Effector CD4-positive, alpha-beta T cell (primary cell): ENCODE measurements around the gene AQP6.
A peak's percentile ranks its signal among the peaks of the same experiment; 100 is the strongest.

Experiments
- DNase-seq: peaks from one replicate; pipeline ENCODE4 v3.0.0-alpha.2; 2020

Gene AQP6

DNA sequence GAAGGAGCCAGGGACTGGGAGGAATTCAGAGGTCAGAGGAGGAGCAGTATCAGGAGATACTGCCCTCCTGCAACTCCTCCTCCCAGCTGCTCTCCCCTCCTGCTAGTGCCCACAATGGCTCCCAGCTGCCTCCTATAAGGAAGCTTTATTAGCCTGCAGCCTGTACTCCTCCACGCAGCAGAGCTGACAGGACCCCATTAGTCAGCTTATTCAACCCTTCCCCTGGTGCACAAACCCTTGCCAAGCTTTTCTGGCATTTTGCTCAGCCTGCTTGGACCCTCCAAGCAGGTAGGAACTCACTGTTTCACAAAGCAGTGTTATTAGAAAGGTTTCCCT is 29.2 kb upstream of the AQP6 start:
- no peak for DNase-seq

GRCh38 chr12:49944046-49944445 is 28.7 kb upstream of the AQP6 start:
- no peak for DNase-seq

DNA sequence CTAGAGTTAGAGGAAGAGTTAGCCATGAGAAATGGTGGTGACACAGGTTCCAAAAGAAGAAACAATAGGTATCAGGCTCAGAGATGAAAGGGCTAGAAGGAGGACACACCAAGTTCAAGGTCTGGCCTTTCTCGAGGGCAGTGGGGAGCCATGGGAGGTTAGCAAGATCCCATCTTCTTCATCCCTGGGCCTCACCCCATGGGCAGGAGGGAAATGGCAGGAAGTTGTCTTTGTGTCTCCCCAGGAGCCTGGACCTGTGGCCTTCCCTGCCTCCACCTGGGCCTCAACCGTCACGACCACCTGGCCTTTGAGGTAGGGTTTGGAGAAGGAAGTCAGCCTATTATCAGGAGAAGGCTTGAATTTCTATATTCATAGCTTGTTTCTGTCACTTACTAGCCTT is 28.0 kb upstream of the AQP6 start:
- no peak for DNase-seq

- DNase-seq = peak; percentile 68
These were observed 27.2 kb upstream of the AQP6 start for GRCh38 chr12:49945394-49946080.

- DNase-seq = no peak
These were observed 26.7 kb upstream of the AQP6 start for GRCh38 chr12:49946086-49946485.

DNA sequence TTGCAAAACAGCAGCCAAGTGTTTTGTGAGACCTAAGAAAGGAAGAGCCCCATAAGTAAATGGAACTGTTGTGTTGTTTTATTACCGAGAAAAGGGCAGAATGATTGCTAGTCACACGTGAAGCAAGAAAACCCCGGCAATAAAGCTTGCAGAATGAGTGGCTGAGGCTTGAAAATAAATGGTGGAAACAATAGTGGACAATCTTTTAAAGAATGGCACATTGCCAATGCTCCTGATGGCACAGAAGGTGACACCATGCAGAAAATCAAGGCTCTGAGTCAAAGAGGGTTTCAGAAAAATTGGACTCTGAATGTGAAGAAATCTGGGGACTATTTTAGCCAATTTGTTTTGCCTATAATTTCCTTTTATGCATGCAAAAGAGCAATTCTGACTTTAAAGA is 26.2 kb upstream of the AQP6 start:
- DNase-seq = no peak

- no peak for DNase-seq
These were observed 25.0 kb upstream of the AQP6 start for GRCh38 chr12:49947593-49948226.

- DNase-seq = no peak
These were observed 23.6 kb upstream of the AQP6 start for GRCh38 chr12:49948866-49949845.

GRCh38 chr12:49949866-49950265 is 22.9 kb upstream of the AQP6 start:
- DNase-seq = no peak

DNA sequence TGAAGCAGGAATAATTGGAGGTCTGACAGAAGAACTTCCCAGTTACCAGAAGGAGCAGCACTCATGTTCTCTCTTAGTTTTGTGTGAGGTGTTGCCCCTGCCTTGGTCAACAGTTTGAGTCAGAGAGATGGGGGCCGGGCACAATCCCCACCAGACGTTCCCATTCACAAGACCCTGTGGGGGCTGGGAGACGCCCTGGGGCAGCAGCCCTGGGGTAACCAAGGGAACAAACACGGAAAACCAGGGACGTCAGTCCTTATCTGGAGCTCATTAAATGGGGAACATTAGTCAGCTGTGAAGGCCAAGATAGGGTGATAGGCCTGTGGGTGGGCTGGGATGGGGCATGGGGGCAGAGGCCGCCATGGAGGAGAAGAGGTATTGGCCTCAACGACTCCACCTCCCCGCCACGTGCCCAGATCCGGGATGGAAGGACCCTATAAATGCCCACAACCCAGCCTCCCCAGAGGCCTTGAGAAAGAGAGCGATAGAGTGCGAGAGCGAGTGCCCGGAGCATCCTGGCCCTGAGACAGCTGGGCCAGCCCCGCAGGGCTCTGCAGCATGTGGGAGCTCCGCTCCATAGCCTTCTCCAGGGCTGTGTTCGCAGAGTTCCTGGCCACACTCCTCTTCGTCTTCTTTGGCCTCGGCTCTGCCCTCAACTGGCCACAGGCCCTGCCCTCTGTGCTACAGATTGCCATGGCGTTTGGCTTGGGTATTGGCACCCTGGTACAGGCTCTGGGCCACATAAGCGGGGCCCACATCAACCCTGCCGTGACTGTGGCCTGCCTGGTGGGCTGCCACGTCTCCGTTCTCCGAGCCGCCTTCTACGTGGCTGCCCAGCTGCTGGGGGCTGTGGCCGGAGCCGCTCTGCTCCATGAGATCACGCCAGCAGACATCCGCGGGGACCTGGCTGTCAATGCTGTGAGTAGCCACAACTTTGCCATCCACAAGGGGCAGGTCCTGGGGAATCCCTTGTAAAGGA is 22.2 kb upstream of the AQP6 start, which contains the start of gene AQP2:
AQP2 (plus strand) TSS at position 465 of the 979 bp plus-strand sequence; CDS start at position 559, 94 bp downstream.
- no peak for DNase-seq

DNA sequence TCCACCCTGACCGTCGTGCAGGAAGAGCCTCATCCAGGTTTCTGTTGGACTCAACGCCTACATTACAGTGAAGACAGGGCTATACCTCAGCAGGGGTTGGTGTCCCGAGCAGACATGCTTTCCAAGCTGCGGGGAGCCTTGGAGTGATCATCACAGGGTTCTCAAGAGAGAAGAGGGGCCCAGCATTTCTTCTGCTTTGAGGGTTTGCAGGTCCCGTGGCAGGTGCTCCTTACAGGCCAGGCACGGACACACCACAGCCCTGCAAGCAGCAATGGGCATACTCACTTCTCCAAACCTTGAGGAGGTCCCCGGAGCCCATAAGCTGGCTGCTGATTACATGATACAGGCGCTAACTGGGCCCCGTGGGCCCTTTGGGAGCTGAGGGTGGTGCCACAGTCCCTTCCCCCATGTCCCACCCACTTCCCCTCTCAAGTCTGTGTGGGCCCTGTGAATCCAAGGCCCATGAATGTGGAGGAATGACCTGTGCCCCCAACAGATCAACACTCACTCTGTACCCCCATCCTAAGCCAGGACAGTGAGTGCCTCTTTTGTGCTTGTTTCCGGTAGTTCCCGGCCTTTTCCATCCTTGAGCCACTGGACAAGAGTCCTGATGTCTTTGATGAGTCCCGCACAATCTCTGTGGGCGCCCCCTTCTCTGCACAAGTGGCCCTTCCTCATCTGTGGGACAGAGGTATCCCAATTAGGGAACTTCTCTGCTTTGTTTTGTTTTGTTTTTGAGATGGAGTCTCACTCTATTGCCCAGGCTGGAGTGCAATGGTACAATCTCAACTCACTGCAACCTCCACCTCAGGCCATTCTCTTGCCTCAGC is 21.1 kb upstream of the AQP6 start:
- DNase-seq = no peak

DNA sequence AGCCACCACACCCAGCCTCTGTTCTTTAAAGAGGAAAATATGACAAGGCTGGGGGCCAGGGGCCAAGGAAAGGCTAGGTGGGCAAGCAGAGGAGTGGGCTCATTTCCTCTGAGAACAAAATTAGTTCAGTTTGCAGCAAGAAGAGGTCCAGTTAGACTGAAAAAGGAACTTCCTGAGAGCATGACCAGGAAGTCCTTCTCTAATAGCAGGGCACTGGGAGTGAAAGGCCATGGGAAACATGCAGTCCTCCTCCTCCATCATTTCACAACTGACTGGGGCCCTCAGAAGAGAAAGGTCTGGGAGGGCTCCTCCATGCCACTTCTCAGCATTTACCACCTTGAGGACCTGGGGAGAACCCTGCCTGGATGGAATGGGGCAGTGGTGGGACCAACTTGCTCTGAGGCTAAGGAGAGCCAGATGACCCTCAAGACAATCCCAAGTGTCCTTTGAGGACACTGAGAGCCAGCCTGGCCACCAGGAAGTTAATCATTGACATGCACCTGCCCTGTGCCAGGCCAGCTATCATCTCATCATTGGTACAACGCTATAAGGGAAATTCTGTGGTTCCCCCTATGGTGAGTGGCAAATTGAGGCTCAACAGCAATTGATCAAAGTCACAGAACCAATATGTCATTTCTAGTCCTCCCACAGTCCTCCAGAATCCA is 20.2 kb upstream of the AQP6 start:
- DNase-seq = no peak

DNA sequence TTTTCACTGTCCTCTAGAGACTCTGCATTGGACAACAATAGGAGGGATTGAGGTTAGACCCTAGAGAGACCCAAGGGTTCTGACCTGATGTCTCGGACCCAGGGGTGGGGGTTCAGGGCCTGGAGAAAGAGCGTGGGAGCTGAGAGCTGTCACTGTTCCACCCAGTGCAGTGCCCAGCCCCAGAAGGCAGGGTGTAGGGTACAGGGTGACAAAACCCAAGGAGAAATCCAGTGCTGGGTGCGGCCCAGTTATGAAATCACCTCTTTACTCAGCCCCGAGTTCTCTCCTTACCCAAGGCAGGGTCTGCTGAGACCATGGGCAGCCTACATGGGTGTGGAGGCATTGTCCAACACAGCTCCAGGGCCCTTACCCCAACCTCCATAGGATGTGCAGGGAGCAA is 19.6 kb upstream of the AQP6 start:
- DNase-seq = no peak

GRCh38 chr12:49953961-49954846 is 18.5 kb upstream of the AQP6 start:
- no peak for DNase-seq

DNA sequence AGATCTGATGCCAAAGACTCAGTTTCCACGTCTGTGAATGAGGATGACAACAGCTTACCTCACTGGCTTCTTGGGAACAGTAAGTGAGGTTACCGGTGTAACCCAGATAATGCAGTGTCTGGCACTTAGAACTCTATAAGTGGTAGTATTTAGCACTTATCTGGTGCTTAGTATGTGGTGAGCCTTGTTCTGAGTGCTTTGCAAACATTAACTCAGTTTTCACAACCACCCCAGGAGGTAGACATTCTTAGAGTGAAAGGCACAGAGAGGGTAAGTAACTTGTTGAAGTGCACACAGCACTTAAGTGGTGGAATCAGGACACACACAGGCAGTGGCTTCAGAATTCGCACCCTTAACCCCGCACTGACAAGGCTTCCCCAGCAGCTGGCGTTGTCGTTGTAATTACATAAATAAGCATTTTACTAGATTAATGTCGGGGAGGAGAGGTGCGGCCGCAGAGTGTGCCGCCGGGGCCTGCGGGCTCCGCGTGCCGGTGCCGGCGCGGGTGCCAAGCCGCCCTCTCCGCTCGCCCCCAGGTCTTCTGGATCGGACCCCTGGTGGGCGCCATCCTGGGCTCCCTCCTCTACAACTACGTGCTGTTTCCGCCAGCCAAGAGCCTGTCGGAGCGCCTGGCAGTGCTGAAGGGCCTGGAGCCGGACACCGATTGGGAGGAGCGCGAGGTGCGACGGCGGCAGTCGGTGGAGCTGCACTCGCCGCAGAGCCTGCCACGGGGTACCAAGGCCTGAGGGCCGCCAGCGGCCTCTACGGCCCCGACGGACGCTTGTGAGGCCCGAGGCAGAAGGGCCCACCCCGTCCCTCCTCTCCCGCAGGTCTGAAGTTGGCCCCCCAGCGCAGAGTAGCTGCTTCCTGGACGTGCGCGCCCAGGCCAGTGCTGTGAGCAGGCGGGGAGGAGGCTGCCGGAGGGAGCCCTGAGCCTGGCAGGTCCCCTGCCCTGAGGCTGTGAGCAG is 17.6 kb upstream of the AQP6 start:
- no peak for DNase-seq

GRCh38 chr12:49955899-49956662 is 16.7 kb upstream of the AQP6 start:
- no peak for DNase-seq

DNA sequence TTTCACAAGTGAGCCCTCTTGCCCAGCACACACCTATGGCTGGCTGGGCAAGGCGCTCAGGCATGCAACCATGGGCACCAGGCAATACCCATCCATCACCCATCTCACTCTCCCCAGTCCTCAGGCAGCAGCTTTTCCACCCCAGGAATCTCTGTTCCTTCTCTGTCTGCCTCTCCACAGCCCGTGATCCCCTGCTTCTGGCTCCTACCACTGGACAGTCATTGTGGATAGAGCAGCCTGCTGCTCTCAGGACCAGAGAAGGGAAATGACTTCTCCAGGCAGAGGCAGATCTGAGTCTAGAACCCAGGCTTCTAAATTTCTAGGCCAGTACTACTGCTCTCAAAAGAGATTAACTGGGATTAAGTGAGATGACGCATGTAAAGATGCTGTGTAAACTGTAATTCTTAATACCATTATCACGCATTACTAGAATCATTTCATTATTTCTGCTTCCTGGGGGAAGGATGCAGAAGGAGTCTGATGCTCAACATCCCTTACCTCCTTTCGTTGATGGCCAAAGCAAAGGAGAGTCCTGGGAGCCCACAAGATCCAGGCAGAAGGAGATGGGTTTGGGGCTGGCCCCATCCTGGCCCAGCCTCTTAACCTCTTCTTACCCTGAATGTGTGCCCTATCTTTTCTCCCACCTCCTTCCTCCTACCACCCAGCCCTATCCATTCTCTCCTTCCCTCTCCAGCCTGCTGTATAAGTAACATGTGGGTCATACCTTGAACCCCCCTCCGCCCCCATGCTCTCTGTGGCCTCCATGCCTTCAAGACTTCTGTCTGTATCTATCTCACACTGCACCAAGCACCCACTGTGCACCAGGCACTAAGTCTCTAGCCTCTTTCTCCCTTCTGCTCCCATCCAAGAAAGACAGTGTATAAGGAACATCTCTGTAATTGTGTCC is 15.8 kb upstream of the AQP6 start:
- no peak for DNase-seq
